Measurements from ENCODE around the gene BNC2. TPM values are rescaled to one million over a fixed set of nuclear protein-coding genes. Genes with fewer than 3 reads are reported as not detected.

Gene BNC2
- total and polyA plus RNA-seq, 2 of the 4 experiments (the other 2 are of a cell fraction) = 15.5 to 45.2 TPM

- intact Hi-C loops (cut with micrococcal nuclease) (no loop called here), in situ Hi-C loops (cut with MboI; ENCODE audit: low sequenced_read_pairs) (no loop called here), dilution Hi-C loops (cut with HindIII; ENCODE audit: low sequenced_read_pairs, unreplicated experiment) (no loop called here)
- Histone ChIP-seq H2AK5ac (ENCODE audit: low read depth, low read length) (no peak overlapping the region), H3K4ac (ENCODE audit: low read depth, low read length) (no peak overlapping the region), H3K23ac (ENCODE audit: low read depth, low read length) (no peak overlapping the region), H3K9me3 (ENCODE audit: control insufficient read depth, insufficient read depth, low read length) (no peaks in the 10 kb centered on the region), H2BK20ac (ENCODE audit: low read depth, low read length) (no peak overlapping the region), H2BK120ac (ENCODE audit: low read depth, low read length) (no peak overlapping the region), H3K14ac (replicated peaks; ENCODE audit: low read depth, low read length) (no peak overlapping the region), H4K20me1 (ENCODE audit: insufficient read depth, low read length) (no peaks in the 10 kb centered on the region; the same call in 1 of the 2 replicates), H4K5ac (ENCODE audit: low read depth, low read length) (no peak overlapping the region), H3K79me1 (ENCODE audit: low read depth in 1 of 2, low read length in 2 of 2) (peaks cover 13 to 39% of the 10 kb centered on the region in 2 experiments), H4K91ac (ENCODE audit: insufficient read depth, low read depth, low read length) (no peak overlapping the region), H3K9ac (ENCODE audit: low read depth, low read length) (no peak overlapping the region), H3K36me3 (ENCODE audit: control insufficient read depth, insufficient read depth, low read length) (peaks cover 19% of the 10 kb centered on the region), H3K27ac (ENCODE audit: insufficient read depth, low read length) (no peak overlapping the region), H3K4me3 (ENCODE audit: insufficient read depth, low read depth, low read length) (no peak overlapping the region), H3K56ac (ENCODE audit: extremely low read depth, insufficient read depth, low read length) (no peak overlapping the region), H4K8ac (ENCODE audit: low read depth in 2 of 2, low read length in 2 of 2) (no peak overlapping the region), H3K9me1 (ENCODE audit: insufficient read depth, low read length) (no peaks in the 10 kb centered on the region; the same call in 1 of the 2 replicates), H2BK5ac (ENCODE audit: low read depth, low read length, poor library complexity, severe bottlenecking) (no peak overlapping the region), H3K4me2 (ENCODE audit: low read depth, low read length) (no peak overlapping the region), H2AK9ac (replicated peaks; ENCODE audit: low read depth, low read length, poor library complexity) (no peak overlapping the region), H2AFZ (replicated peaks; ENCODE audit: low read length, poor library complexity) (no peak overlapping the region), H3K27me3 (ENCODE audit: control insufficient read depth, insufficient read depth, low read length) (no peaks in the 10 kb centered on the region), H3K18ac (ENCODE audit: low read depth, low read length) (no peak overlapping the region), H2BK15ac (ENCODE audit: low read depth, low read length) (no peak overlapping the region), H3K4me1 (ENCODE audit: control insufficient read depth, insufficient read depth, low read length) (peaks cover 4% of the 10 kb centered on the region)
- no TSS peak for BruUV-seq (replicated peaks)
- ATAC-seq (ENCODE audit: low read depth) (no peak), DNase-seq (no peak)
- ChIA-PET CTCF (no interaction called here), POLR2A (ENCODE audit: unreplicated experiment) (no interaction called here)
- TF ChIP-seq SMC3 (IDR thresholded peaks at IDR 0.05; ENCODE audit: low read depth, low read length) = no peak
- no CpG with 5 or more reads among the region's 3 CpGs for WGBS, 2 experiments (ENCODE audit: extremely low coverage in 2 of 2, insufficient read length in 1 of 2)
These were observed 438.6 kb downstream of the BNC2 start for GRCh38 chr9:16431666-16432392.
